Measurements from ENCODE around the gene SMARCAD1.
"Not testable (repeated sequence)": the region's sequence is repeated elsewhere in the genome, so short reads cannot be mapped to it uniquely, and the experiment has no call there.

SMARCAD1 gene

GRCh38 chr4:94235825-94236224, 28.2 kb downstream of the SMARCAD1 start:
- no peak for DNase-seq

GRCh38 chr4:94237271-94237670, 29.6 kb downstream of the SMARCAD1 start:
- DNase-seq: no peak

DNA sequence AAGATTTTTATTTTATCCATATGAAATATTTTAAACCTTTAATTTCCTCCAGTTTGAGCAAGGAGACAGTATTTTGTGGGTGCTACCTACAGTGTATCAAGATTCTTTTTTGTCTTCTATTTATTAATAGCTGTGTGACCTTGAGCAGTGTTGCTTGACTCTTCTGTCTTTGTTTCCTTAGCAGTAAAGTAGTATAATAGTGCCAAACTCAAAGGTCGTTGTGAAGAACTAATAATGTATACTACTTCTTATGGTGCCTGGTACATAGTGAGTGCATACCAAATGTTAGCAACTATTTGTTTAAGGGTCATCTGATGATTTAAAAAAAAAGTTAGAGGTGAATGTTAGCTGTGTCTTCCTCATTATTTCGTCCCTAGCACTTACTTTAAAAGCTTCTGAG, 30.5 kb downstream of the SMARCAD1 start:
- no peak for DNase-seq

DNA sequence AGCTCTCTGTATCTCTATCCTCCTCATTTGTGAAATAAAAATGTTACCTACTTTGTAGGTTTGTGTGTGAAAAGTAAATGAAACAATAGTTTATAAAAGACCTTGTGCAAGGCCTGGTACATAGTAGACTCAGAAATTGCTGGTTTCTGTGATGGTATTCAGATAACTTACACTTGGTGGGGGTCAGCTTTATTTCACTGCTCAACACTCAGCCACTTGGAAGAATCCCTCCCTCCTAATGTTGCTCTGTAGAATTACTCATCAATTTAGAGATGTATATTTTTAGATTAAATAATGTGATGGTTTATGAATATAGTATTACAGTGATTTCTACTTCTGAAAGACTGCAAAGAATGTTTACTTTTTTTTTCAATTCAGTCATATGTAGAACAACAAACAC, 32.7 kb downstream of the SMARCAD1 start:
- no peak for DNase-seq

DNA sequence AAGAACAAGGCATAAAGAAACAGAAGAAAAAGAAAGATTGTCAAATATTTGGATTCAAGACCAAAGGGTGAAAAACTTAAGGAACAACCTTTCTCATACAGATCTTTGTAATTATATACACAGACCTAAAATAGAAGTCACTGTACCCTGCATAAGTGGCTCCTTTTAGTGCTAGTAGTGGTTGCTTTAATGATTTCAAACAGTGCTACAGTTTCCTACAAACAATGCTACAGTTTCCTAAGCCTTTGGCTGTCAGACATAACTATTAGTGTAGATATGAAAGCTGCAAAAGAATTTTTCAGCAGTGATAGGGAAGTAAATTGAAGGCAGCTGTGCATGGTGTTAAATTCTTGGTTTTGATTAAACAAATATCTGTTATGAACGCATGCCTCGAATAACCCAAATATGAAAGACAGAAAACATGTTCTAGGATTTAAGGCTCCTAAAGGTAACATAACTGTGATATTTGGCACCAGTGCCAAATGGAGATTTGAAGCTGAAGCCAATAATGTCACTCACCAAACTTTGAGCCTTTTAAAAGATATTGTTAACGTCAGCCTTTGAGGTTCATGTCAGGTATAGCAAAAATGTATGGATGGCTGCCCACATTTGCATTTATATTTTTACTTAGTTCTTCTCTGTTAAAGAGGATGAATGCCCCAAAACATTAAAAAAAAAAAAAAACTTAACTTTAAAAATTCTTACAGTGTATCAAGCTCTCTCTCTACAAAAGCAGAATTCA, 36.6 kb downstream of the SMARCAD1 start:
- DNase-seq: no peak

DNA sequence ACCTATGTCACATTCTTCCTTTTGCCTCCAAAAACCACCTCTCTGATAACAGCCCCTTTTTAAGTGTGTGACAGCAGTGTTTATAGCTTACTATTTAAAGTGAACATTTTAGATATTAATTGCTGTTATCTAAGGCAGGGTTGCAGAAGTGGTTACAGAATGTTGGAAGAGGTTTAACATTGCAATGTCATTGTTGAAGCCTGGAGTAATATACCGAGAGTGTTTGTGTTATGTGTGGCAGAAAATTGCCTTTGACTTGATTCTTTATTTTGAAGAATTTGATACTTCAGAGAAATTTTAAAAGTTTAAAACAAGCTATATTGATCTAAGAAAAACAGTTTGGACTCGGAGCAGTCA, 37.1 kb downstream of the SMARCAD1 start:
- no peak for DNase-seq

DNA sequence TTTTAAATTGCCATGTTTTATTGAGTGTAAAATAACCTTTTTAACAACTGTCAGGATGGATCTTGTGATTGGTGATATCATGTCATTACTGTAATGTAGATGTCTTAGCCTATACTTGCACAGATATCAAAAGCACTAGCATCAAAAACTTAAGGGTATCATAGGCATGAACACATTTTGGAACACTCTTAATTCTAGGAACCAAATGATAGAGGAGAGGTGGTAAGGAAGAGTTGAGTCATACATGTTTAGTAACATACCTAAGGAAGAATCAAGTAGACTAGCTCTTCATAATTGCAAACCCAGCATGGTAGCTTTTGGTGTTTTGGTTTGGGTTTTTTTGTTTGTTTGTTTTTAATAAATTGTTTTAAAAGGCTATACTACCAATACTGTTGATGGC, 43.4 kb downstream of the SMARCAD1 start:
- no peak for DNase-seq

- DNase-seq: no peak
Observed at GRCh38 chr4:94253036-94253435, 45.4 kb downstream of the SMARCAD1 start.

DNA sequence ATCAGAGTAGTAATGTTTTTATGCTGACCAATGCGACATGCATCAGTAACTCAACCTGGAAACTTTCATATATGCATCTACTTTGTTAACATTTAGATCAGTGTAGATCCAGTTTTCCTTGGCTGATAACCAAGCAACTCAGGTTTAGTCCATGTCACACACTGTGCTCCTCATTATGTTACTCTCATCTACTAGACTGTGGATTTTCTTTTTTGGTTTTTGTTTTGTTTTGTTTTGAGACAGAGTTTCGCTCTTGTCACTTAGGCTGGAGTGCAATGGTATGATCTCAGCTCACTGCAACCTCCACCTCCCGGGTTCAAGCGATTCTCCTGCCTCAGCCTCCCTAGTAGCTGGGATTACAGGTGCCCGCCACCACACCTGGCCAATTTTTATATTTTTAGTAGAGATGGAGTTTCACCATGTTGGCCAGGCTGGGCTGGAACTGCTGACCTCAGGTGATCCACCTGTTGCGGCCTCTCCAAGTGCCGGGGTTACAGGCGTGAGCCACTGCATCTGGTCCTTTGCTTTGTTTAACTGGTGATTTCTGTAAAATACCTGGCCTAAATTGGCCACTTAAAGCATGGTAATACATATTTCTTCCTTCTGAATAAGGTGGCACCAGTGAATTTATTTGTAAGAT, 48.6 kb downstream of the SMARCAD1 start:
- DNase-seq: no peak

DNA sequence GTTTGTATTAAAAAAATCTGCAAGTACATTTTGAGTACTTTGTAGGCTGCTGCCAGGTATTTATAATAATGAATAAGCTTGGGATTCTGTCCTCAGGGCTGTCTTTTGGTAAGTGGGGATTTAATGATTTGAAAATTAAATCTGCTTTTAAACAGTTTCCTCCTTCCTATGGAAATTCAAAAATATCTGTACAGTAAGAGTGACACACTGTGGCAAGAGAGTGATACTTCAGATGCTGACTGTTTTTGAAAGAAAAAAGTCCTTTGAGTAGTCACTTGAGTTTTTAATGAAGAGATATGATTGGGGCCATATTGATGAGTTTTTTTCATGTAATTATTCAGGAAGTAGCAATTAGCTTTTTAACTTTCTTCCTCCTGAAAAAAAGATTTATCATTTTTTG, 49.2 kb downstream of the SMARCAD1 start:
- DNase-seq: no peak

- DNase-seq: no peak
Observed at GRCh38 chr4:94262163-94263016, 54.7 kb downstream of the SMARCAD1 start.

GRCh38 chr4:94267037-94267436, 59.4 kb downstream of the SMARCAD1 start:
- no peak for DNase-seq

GRCh38 chr4:94271248-94271647, 63.6 kb downstream of the SMARCAD1 start:
- DNase-seq: no peak

DNA sequence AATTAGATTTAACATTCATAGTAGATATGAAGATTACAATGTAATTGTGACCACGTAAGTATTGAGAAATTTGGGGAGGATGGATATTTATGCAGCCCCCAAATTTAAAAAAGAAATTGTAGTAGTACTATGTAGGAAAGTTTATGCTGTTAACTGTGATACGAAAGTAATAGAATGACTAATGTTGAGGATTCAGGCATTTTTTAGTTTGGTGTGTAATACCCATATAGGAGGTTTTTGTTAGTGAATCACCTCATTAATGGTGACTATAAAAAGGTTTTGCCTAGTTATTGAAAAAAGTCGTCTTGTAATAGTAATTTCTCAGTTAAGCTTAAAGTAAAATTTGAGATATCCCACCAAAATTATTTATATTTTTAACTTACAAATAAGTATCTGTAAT, 67.2 kb downstream of the SMARCAD1 start:
- peak; percentile 57 for DNase-seq

DNA sequence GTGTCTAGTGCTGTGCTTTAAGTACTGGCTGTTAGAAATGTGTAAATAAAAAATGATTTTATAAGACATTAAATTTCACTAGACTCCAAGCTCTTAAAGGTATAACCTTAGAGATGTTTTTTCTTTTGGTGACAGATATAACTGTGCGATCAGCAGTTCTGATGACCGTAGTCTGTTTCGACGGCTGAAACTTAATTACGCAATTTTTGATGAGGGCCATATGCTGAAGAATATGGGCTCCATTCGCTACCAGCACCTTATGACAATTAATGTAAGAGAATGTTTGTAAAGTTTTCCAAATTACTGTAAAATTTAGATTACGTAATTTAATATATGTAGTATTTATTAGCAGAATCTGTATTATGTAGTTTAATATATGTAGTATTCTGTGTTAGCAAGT, 68.5 kb downstream of the SMARCAD1 start:
- no peak for DNase-seq

DNA sequence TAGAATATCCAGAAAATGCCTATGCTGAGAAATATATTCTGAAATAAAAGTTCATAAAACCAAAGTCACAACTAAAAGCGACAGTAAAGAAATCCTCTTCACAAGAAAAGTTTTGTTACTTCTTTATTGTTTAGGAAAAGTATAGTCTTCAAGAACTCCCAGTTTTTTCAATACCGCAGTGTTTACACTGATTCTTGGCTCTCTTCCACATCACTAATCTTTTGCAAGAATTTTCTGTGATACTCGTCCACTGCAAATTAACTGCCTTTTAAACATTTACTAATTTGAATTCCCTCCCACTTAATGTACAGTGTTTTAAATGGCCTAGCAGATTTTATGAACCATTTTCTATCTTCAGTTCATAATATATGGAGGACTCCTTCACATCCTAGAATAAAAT, 69.9 kb downstream of the SMARCAD1 start:
- no peak for DNase-seq

DNA sequence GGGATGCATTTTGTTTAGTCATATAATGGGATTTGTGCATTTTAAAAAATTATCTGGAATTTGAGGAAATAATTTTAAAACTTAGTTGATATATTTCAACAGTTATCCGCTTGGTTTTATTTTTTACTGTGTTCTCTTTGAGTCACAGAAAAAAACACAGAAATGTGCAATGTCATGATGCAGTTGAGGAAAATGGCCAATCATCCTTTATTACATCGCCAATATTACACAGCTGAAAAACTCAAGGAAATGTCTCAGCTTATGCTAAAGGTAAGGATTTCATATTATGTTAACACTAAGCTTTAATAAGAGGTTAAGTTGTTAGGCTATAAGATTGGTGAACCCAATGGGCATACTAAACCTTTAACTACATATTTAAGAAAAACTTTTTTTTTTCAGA, 71.1 kb downstream of the SMARCAD1 start:
- DNase-seq: no peak

DNA sequence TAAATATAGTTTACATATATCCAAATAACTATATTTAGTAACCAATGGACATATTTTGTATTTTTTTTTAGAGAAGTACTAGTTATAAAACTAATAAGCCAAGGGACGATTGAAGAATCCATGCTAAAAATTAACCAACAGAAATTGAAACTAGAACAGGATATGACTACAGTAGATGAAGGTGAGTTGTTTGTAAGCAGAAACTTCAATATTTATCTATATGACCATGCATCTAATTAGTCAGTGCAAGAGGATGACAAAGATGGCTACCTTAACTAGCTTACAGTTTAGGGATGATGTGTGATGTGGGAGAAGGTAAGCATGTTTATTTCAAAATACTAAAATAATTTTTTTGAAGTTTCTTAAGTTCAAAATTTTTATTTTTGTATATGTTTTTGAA, 77.2 kb downstream of the SMARCAD1 start:
- no peak for DNase-seq

GRCh38 chr4:94285666-94286065, 78.0 kb downstream of the SMARCAD1 start:
- no peak for DNase-seq

GRCh38 chr4:94290245-94290644, 82.6 kb downstream of the SMARCAD1 start:
- DNase-seq: no peak

- DNase-seq: not testable (repeated sequence)
Observed at GRCh38 chr4:94293981-94294380, 86.3 kb downstream of the SMARCAD1 start.

DNA sequence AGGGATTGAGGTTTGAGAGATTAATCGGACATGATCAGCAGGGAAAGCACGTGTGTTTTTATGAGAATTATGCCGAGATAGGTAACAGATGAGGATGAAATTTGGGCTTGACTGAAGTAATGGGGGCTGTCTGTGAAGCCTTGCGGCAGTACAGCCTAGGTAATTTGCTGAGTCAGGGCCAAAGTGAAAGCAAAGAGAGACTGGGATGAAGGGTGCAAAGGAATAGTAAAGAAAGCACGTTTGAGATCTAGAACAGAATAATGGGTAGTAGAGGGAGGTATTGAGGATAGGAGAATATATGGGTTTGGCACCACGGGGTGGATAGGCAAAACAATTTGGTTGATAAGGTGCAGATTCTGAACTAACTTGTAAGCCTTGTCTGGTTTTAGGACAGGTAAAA, 87.8 kb downstream of the SMARCAD1 start:
- DNase-seq: not testable (repeated sequence)

DNA sequence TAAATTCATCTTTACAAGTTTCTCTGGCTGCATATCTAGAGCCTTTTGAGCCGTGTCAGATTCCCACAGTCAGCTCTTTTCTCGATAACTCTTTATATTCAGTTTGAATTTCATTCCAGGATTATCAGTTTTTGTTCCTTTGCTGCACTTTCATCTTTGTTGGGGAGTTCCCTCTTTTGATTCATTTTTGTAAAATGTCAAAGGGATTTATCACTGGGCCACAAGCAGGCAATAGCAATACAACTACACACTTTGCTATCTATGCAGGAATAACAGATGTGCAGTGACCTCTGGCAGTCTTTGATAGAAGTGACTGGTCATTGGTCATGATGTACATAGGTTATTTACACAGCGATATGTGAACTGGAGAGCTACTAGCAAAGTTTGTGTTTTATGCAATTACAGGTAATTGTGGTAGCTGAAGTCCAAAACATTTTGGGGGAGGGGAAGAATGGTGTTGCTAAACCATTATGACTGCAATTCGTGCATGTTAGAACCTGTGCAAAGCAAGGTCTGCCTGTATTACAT, 91.1 kb downstream of the SMARCAD1 start:
- no peak for DNase-seq

DNA sequence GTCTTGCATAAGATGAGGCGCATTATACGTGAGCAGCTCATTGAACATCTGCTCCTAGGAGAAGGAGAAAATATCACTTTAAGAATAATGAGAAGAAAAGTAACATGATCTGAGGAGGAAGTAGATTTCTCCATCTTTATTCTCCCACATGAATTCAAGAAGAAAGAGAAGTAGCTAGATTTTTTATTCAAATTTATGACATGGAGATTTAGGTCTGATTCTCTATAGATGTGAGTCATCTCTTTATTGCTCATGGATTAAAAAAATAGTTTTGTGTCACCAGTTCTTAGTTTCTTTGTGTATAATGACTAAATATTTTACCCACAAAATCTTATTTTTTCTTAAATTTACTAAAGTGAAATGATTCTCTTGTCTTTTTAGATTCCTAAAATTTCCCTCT, 94.5 kb downstream of the SMARCAD1 start:
- DNase-seq: no peak

Data from EL (cell line).